Glutamatergic neuron (in vitro differentiated cells): ENCODE results near the gene CSNK1G2. TPM values are rescaled to one million over a fixed set of nuclear protein-coding genes. Genes with fewer than 3 reads are reported as not detected.
A peak's percentile ranks its signal among the peaks of the same experiment; 100 is the strongest.

Experiments used
- DNase-seq: peaks from one replicate; pipeline ENCODE4 v3.0.0; 2022
- H3K27ac Mint-ChIP-seq: one replicate; pipeline ENCODE4 v1.8.0; 2020; ENCODE audit warnings: mild to moderate bottlenecking, mixed read lengths, inconsistent platforms; ENCODE audit not compliant: unreplicated experiment
- H3K27me3 Mint-ChIP-seq: one replicate; pipeline ENCODE4 v1.8.0; 2020; ENCODE audit warnings: mild to moderate bottlenecking, moderate library complexity, mixed read lengths, inconsistent platforms; ENCODE audit not compliant: unreplicated experiment
- H3K36me3 Mint-ChIP-seq: one replicate; pipeline ENCODE4 v1.8.0; 2020; ENCODE audit warnings: mild to moderate bottlenecking, mixed read lengths, inconsistent platforms; ENCODE audit not compliant: unreplicated experiment
- H3K4me1 Mint-ChIP-seq: one replicate; pipeline ENCODE4 v1.8.0; 2020; ENCODE audit warnings: mild to moderate bottlenecking, low read depth, mixed read lengths, inconsistent platforms; ENCODE audit not compliant: unreplicated experiment
- H3K4me3 Mint-ChIP-seq: one replicate; pipeline ENCODE4 v1.8.0; 2020; ENCODE audit warnings: mild to moderate bottlenecking, mixed read lengths, inconsistent platforms; ENCODE audit not compliant: unreplicated experiment
- H3K9me3 Mint-ChIP-seq: one replicate; pipeline ENCODE4 v1.8.0; 2020; ENCODE audit warnings: mild to moderate bottlenecking, moderate library complexity, mixed read lengths, inconsistent platforms; ENCODE audit not compliant: unreplicated experiment
- CTCF ChIP-seq: fragments of 200-600 bp; sonication (generic); IDR thresholded peaks from one replicate; pipeline ENCODE4 v1.5.0; 2021; ENCODE audit not compliant: partially characterized antibody, unreplicated experiment
- total RNA-seq: library from RNA; stranded (reverse); fragmentation: NEBNext Ultra II Directional; extraction: Animal tissue kit (Norgen Biotek cat#: 25700); gene quantifications from one replicate; pipeline ENCODE4 v1.2.1, GENCODE V29; 2021; ENCODE audit not compliant: unreplicated experiment

Gene CSNK1G2
- total RNA-seq, 1 donor from 2014 or later, result 104 TPM

- peaks cover 2% of the 10 kb centered on the region for H3K27me3 Mint-ChIP-seq
- H3K9me3 Mint-ChIP-seq, result peaks cover 3% of the 10 kb centered on the region
- H3K4me3 Mint-ChIP-seq, result no peak overlapping the region
Observed at GRCh38 chr19:2013683-2013961, 72.7 kb downstream of the CSNK1G2 start.

GRCh38 chr19:2014131-2014571 is 73.2 kb downstream of the CSNK1G2 start:
- Mint-ChIP-seq H3K36me3 (no peaks in the 10 kb centered on the region), H3K27ac (no peak overlapping the region), H3K9me3 (peaks cover 3% of the 10 kb centered on the region), H3K4me1 (no peaks in the 10 kb centered on the region), H3K27me3 (peaks cover 2% of the 10 kb centered on the region), H3K4me3 (peak overlapping the region; percentile 49)
- DNase-seq, result peak; percentile 24
- TF ChIP-seq CTCF, result no peak

More at GRCh38 chr19:2013683-2013961, 72.7 kb downstream of the CSNK1G2 start:
- Mint-ChIP-seq H3K36me3 (no peaks in the 10 kb centered on the region), H3K4me1 (no peaks in the 10 kb centered on the region), H3K27ac (no peak overlapping the region)
- TF ChIP-seq CTCF, result no peak
- DNase-seq, result peak; percentile 22

- Mint-ChIP-seq H3K27ac (no peak overlapping the region), H3K27me3 (peaks cover 2% of the 10 kb centered on the region), H3K36me3 (no peaks in the 10 kb centered on the region), H3K4me1 (no peaks in the 10 kb centered on the region), H3K9me3 (peaks cover 3% of the 10 kb centered on the region), H3K4me3 (peak overlapping the region; percentile 49)
- no peak for TF ChIP-seq CTCF
- DNase-seq, result peak; percentile 49
Observed at GRCh38 chr19:2014731-2015607, 74.0 kb downstream of the CSNK1G2 start.

GRCh38 chr19:2015608-2015950 is 74.6 kb downstream of the CSNK1G2 start, which contains the start of gene BTBD2:
BTBD2 (minus strand) TSS chr19:2015714; CDS start chr19:2015703, 11 bp downstream.
- Mint-ChIP-seq H3K27me3 (peaks cover 2% of the 10 kb centered on the region), H3K9me3 (peaks cover 2% of the 10 kb centered on the region), H3K36me3 (no peaks in the 10 kb centered on the region), H3K4me3 (peak within 1 kb of the TSS; percentile 73), H3K27ac (no peak within 1 kb of the TSS), H3K4me1 (no peaks in the 10 kb centered on the region)
- peak; percentile 61 for DNase-seq
- no peak for TF ChIP-seq CTCF
